GM19238 (cell line): ENCODE measurements around the gene SPNS2.

Source experiments
- DNase-seq: peaks from one replicate; pipeline ENCODE4 v3.0.0; 2011; ENCODE audit warnings: low spot score; ENCODE audit not compliant: insufficient read length

Gene SPNS2

GRCh38 chr17:4536742-4537411, 38.2 kb downstream of the SPNS2 start:
- no peak for DNase-seq

GRCh38 chr17:4537451-4538235, 39.0 kb downstream of the SPNS2 start:
- DNase-seq: no peak

- DNase-seq: no peak
Observed at GRCh38 chr17:4538236-4539002, 39.7 kb downstream of the SPNS2 start.

GRCh38 chr17:4539025-4539424, 40.3 kb downstream of the SPNS2 start:
- DNase-seq: no peak

- no peak for DNase-seq
Observed at GRCh38 chr17:4539576-4540223, 41.0 kb downstream of the SPNS2 start.

GRCh38 chr17:4540224-4540651, 41.6 kb downstream of the SPNS2 start:
- no peak for DNase-seq

- no peak for DNase-seq
Observed at GRCh38 chr17:4540687-4541327, 42.1 kb downstream of the SPNS2 start.

- DNase-seq: no peak
Observed at GRCh38 chr17:4541328-4542002, 42.8 kb downstream of the SPNS2 start.

GRCh38 chr17:4542003-4542725, 43.5 kb downstream of the SPNS2 start:
- DNase-seq: no peak

- DNase-seq: no peak
Observed at GRCh38 chr17:4542726-4543191, 44.1 kb downstream of the SPNS2 start.

GRCh38 chr17:4543557-4544026, 44.9 kb downstream of the SPNS2 start:
- DNase-seq: no peak

GRCh38 chr17:4544135-4544950, 45.7 kb downstream of the SPNS2 start:
- no peak for DNase-seq

- no peak for DNase-seq
Observed at GRCh38 chr17:4544951-4545216, 46.2 kb downstream of the SPNS2 start.

- DNase-seq: no peak
Observed at GRCh38 chr17:4545217-4545951, 46.7 kb downstream of the SPNS2 start.

- no peak for DNase-seq
Observed at GRCh38 chr17:4547118-4547906, 48.6 kb downstream of the SPNS2 start.

- DNase-seq: no peak
Observed at GRCh38 chr17:4548061-4548461, 49.4 kb downstream of the SPNS2 start.

GRCh38 chr17:4548721-4549531, 50.2 kb downstream of the SPNS2 start:
- DNase-seq: no peak
